Measurements from ENCODE around the gene TFAP2A. TPM values are rescaled to one million over a fixed set of nuclear protein-coding genes. Genes with fewer than 3 reads are reported as not detected.

Gene TFAP2A
- total RNA-seq, 1 donor from 2014 or later, result 66.6 TPM

DNA sequence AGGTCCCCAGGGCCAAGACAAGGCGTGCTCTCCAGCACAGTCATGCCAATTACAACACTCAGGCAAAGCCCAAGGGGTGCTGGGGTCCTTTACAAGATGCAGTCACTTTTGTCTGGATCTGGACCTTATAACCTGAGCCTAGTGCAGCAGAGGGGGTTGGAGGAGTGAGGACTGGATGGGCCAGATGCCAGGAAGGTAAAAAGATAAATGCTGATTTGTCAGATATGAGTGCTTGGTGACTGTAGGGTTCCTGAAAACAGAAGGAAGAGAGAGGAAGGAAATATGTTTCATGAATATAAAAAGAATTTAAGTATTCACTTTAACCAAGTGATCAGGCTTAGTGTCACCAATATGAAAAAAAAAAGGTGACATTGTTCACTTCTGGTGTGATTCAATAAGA, 43.4 kb upstream of the TFAP2A start:
- Mint-ChIP-seq H3K27ac (no peak overlapping the region), H3K4me3 (no peak overlapping the region), H3K4me1 (ENCODE audit: unreplicated experiment) (no peaks in the 10 kb centered on the region), H3K27me3 (peaks cover 10% of the 10 kb centered on the region), H3K36me3 (no peaks in the 10 kb centered on the region), H3K9me3 (no peaks in the 10 kb centered on the region)
- TF ChIP-seq, protein P1, sequence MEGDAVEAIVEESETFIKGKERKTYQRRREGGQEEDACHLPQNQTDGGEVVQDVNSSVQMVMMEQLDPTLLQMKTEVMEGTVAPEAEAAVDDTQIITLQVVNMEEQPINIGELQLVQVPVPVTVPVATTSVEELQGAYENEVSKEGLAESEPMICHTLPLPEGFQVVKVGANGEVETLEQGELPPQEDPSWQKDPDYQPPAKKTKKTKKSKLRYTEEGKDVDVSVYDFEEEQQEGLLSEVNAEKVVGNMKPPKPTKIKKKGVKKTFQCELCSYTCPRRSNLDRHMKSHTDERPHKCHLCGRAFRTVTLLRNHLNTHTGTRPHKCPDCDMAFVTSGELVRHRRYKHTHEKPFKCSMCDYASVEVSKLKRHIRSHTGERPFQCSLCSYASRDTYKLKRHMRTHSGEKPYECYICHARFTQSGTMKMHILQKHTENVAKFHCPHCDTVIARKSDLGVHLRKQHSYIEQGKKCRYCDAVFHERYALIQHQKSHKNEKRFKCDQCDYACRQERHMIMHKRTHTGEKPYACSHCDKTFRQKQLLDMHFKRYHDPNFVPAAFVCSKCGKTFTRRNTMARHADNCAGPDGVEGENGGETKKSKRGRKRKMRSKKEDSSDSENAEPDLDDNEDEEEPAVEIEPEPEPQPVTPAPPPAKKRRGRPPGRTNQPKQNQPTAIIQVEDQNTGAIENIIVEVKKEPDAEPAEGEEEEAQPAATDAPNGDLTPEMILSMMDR (conservative IDR thresholded peaks at IDR 0.05), result no peak
- no peak for DNase-seq (ENCODE audit: extremely low spot score, unreplicated experiment)

DNA sequence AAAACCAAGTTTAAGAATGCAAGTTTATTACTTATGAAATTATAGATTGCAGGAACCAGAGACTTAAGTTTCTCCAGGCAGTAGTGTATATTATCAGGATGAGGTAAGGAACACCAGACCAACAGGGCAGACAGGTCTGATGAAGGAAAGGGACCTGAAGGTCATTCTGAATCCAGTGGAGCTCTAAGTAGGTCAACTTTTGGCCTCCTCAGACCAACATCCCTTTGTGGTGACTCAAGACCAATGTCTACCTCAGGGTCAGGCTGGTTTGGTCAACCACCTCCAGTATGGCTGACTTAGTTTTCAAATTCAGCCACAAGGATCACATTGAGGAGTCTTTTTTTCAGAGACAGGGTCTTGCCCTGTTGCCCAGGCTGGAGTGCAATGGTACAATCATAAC, 38.7 kb upstream of the TFAP2A start:
- TF ChIP-seq, protein P1 (conservative IDR thresholded peaks at IDR 0.05), result no peak
- no peaks in the 10 kb centered on the region for H3K36me3 Mint-ChIP-seq
- no peak overlapping the region for H3K4me3 Mint-ChIP-seq
- H3K9me3 Mint-ChIP-seq, result no peaks in the 10 kb centered on the region
- no peak for DNase-seq (ENCODE audit: extremely low spot score, unreplicated experiment)
- no peaks in the 10 kb centered on the region for H3K4me1 Mint-ChIP-seq (ENCODE audit: unreplicated experiment)
- no peaks in the 10 kb centered on the region for H3K27me3 Mint-ChIP-seq
- H3K27ac Mint-ChIP-seq, result no peak overlapping the region

DNA sequence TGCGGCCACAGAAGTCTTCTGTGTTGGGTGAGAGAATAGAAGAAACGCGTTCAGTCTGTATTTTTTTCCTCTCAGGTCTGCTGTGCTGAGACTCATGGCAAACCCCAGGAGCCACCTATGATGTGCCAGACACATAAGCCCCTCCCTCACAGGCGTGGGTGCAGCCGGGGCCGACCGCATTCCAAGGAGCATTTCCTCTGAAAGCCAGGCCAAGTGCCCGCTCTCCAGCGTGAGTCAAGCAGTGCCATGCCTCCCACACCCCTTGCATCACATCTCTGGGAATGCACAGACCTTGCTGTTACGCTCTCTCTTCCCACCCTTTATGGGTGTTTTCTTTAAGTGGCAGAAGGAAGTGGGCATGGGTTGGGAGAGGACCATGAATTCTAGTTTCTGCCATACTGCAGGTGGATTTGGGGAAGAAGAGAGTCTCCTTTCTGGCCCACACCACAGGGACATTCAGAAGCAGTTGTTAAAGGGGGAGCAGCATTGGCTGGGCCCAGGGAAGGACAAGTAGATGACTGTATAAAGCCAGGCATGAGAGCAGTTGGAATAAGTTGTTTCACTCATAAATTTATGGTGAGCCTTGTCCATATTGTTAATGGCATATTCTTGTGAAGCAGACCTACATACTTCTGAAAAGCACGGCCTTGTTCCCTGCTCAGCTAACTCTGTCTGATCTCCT, 37.1 kb upstream of the TFAP2A start:
- no peaks in the 10 kb centered on the region for H3K36me3 Mint-ChIP-seq
- DNase-seq (ENCODE audit: extremely low spot score, unreplicated experiment), result no peak
- peak overlapping the region; percentile 30 for H3K27ac Mint-ChIP-seq
- TF ChIP-seq, protein P1 (conservative IDR thresholded peaks at IDR 0.05), result no peak
- H3K9me3 Mint-ChIP-seq, result no peaks in the 10 kb centered on the region
- H3K27me3 Mint-ChIP-seq, result no peaks in the 10 kb centered on the region
- no peak overlapping the region for H3K4me3 Mint-ChIP-seq
- no peaks in the 10 kb centered on the region for H3K4me1 Mint-ChIP-seq (ENCODE audit: unreplicated experiment)

DNA sequence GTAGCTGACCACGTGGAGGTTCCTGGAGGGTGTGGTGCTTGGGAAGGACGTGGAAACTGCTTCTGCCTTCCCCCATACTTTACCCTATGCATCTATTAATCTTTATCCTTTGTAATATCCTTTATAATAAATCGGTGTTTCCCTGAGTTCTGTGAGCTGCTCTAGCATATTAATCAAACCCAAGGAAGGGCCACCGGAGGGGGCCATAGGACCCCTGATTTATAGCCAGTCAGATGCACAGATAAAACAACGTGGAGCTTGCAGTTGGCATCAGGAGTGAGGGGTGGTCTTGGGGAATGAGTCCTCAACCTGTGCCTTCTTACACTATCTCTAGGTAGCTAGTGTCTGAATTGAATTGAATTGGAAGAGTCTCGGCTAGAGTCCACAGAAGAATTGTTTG, 36.5 kb upstream of the TFAP2A start:
- TF ChIP-seq, protein P1 (conservative IDR thresholded peaks at IDR 0.05), result no peak
- Mint-ChIP-seq H3K36me3 (no peaks in the 10 kb centered on the region), H3K4me3 (no peak overlapping the region), H3K4me1 (ENCODE audit: unreplicated experiment) (no peaks in the 10 kb centered on the region), H3K27me3 (no peaks in the 10 kb centered on the region), H3K27ac (no peak overlapping the region), H3K9me3 (no peaks in the 10 kb centered on the region)
- DNase-seq (ENCODE audit: extremely low spot score, unreplicated experiment), result no peak

DNA sequence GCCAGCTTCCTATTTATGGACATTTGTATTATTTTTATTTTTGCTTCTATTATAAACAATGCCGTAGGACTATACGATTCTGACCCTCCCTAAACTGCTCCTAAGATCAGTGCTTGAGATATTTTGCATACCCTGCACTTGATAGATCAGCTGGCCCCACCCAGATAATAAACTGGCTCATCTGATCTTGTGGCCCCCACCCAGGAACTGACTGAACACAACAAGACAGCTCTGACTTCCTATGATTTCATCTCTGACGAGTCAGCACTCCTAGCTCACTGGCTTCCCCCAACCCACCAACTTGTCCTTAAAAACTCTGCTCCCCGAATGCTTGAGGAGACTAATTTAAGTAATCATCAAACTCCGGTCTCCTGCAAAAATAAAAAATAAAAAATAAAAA, 34.9 kb upstream of the TFAP2A start:
- DNase-seq (ENCODE audit: extremely low spot score, unreplicated experiment), result no peak
- H3K36me3 Mint-ChIP-seq, result no peaks in the 10 kb centered on the region
- H3K9me3 Mint-ChIP-seq, result no peaks in the 10 kb centered on the region
- no peaks in the 10 kb centered on the region for H3K27me3 Mint-ChIP-seq
- H3K4me3 Mint-ChIP-seq, result no peak overlapping the region
- TF ChIP-seq, protein P1 (conservative IDR thresholded peaks at IDR 0.05), result no peak
- H3K4me1 Mint-ChIP-seq (ENCODE audit: unreplicated experiment), result no peaks in the 10 kb centered on the region
- no peak overlapping the region for H3K27ac Mint-ChIP-seq
